OCI-LY3 (cell line): Measurements from ENCODE around the gene RGS6.

ENCODE experiments used
- EZH2phosphoT487 ChIP-seq: fragments of 200-600 bp; shearing (Covaris generic); IDR thresholded peaks from 2 replicates; pipeline ENCODE4 v1.6.1; 2018; ENCODE audit warnings: antibody characterized with exemption, mixed run types, low read depth
- TF ChIP-seq, protein P1 (sequence below): fragments of 200-600, 300-600 bp; sonication (generic); IDR thresholded peaks from 2 replicates; pipeline ENCODE4 v1.5.1; 2014; ENCODE audit warnings: antibody characterized with exemption, low read length, low read depth

DNA sequence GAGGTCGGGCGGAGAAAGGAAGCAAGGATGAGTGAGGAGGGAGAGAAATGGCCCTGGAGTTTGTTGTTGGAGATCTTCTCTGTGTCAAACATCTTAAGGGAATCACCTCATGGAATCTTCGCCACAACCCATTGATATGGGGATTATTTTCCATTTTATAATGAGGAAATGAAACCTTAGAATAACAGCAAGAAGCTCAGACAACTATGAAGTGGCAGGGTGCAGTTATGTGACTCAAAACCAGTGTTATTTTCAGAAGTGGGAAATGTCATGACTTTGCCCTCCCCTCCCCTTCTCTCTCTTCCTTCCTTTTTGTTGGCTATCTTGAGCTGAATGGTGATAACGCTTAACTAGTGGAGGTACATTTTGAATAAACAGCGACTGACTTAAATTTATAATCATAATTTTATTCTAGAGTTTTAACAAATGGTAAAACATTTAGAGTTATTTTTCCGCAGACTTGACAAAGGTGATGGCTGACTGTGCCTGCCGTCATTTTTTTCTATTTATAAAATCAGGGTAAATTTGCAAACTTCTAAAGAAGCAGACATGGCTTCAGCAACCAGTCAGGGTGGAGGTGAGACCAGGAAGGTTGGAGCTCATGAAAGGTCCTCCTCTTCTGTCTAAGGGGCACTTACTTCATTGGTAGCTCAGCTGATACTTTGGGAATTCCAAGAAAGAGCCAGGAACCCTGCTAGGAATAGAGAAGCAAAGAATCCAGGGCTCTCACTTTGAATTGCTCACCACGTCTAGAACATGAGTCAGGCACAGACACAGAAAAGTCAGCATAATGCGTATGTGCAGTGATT is 232.4 kb downstream of the RGS6 start:
- TF ChIP-seq, protein P1, sequence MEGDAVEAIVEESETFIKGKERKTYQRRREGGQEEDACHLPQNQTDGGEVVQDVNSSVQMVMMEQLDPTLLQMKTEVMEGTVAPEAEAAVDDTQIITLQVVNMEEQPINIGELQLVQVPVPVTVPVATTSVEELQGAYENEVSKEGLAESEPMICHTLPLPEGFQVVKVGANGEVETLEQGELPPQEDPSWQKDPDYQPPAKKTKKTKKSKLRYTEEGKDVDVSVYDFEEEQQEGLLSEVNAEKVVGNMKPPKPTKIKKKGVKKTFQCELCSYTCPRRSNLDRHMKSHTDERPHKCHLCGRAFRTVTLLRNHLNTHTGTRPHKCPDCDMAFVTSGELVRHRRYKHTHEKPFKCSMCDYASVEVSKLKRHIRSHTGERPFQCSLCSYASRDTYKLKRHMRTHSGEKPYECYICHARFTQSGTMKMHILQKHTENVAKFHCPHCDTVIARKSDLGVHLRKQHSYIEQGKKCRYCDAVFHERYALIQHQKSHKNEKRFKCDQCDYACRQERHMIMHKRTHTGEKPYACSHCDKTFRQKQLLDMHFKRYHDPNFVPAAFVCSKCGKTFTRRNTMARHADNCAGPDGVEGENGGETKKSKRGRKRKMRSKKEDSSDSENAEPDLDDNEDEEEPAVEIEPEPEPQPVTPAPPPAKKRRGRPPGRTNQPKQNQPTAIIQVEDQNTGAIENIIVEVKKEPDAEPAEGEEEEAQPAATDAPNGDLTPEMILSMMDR, result no peak
- TF ChIP-seq EZH2phosphoT487, result no peak
